AG04450 (cell line): Measurements from ENCODE around the gene SUMO3. TPM values are rescaled to one million over a fixed set of nuclear protein-coding genes. Genes with fewer than 3 reads are reported as not detected.

Source experiments
- CTCF ChIA-PET: fragments of 300-600, 350-600 bp; formaldehyde crosslinking; extraction: SDS; loops from one replicate; lab custom pipeline; 2022; ENCODE audit warnings: antibody characterized with exemption, inconsistent platforms; lab: Charles Lee
- POLR2A ChIA-PET: fragments of 350-600 bp; formaldehyde crosslinking; extraction: SDS; loops from one replicate; lab custom pipeline; 2021; ENCODE audit warnings: antibody characterized with exemption, inconsistent platforms; lab: Yijun Ruan, JAX
- DNase-seq: peaks from one replicate; pipeline ENCODE4 v3.0.0-alpha.2; 2011; ENCODE audit warnings: low read depth, low spot score
- H3K27ac ChIP-seq: one replicate; pipeline ENCODE4 v1.5.1; 2012; ENCODE audit warnings: low read depth, low read length, control low read depth
- H3K27me3 ChIP-seq: one replicate; pipeline ENCODE4 v1.6.0; 2012; ENCODE audit warnings: low read length; ENCODE audit not compliant: control insufficient read depth, insufficient read depth
- H3K4me3 ChIP-seq: 2 replicates; pipeline ENCODE4 v1.5.1; 2011; ENCODE audit warnings: mild to moderate bottlenecking, low read depth, low read length, control low read depth
- H3K9me3 ChIP-seq: 2 replicates; pipeline ENCODE4 v1.5.1; 2012; ENCODE audit warnings: low read length; ENCODE audit not compliant: control insufficient read depth, insufficient read depth
- CTCF ChIP-seq: IDR thresholded peaks from 2 replicates; pipeline ENCODE4 v1.5.1; 2011; ENCODE audit warnings: low read depth, low read length, control low read depth, inconsistent platforms
- polyA plus RNA-seq: library from polyadenylated mRNA; depleted of rRNA; stranded (reverse); fragments of >200 nt; gene quantifications from 2 replicates; pipeline ENCODE4 v1.2.3, GENCODE V29; 2011

Gene SUMO3
- polyA plus RNA-seq, 1 experiment: 134 TPM

- CTCF ChIA-PET: interaction anchor here (3.1 kb wide), 1 partner anchor 13 kb away, joined by 21 read pairs; no protein-coding TSS in a partner anchor
Observed at GRCh38 chr21:44780137-44780502, 37.7 kb downstream of the SUMO3 start.

GRCh38 chr21:44779417-44780136 lies 38.3 kb downstream of the SUMO3 start:
- TF ChIP-seq CTCF: no peak
- Histone ChIP-seq H3K27me3 (no peaks in the 10 kb centered on the region), H3K4me3 (no peak overlapping the region), H3K27ac (no peak overlapping the region), H3K9me3 (no peaks in the 10 kb centered on the region)
- no peak for DNase-seq
- POLR2A ChIA-PET: no interaction called here
- CTCF ChIA-PET: interaction anchor here (1.0 to 1.4 kb wide), 2 partner anchors 14 to 20 kb away, joined by 5 to 6 read pairs; no protein-coding TSS in a partner anchor

More at GRCh38 chr21:44780137-44780502, 37.7 kb downstream of the SUMO3 start:
- Histone ChIP-seq H3K9me3 (no peaks in the 10 kb centered on the region), H3K27ac (no peak overlapping the region), H3K27me3 (no peaks in the 10 kb centered on the region), H3K4me3 (no peak overlapping the region)
- TF ChIP-seq CTCF: no peak
- no peak for DNase-seq
- POLR2A ChIA-PET: no interaction called here

GRCh38 chr21:44778983-44779382 lies 38.9 kb downstream of the SUMO3 start:
- no peaks in the 10 kb centered on the region for H3K9me3 ChIP-seq
- ChIA-PET CTCF (interaction anchor here (1.0 to 1.4 kb wide), 2 partner anchors 14 to 20 kb away, joined by 5 to 6 read pairs; no protein-coding TSS in a partner anchor), POLR2A (no interaction called here)
- no peak for TF ChIP-seq CTCF
- H3K27me3 ChIP-seq: no peaks in the 10 kb centered on the region
- no peak for DNase-seq
- no peak overlapping the region for H3K27ac ChIP-seq
- H3K4me3 ChIP-seq: no peak overlapping the region

DNA sequence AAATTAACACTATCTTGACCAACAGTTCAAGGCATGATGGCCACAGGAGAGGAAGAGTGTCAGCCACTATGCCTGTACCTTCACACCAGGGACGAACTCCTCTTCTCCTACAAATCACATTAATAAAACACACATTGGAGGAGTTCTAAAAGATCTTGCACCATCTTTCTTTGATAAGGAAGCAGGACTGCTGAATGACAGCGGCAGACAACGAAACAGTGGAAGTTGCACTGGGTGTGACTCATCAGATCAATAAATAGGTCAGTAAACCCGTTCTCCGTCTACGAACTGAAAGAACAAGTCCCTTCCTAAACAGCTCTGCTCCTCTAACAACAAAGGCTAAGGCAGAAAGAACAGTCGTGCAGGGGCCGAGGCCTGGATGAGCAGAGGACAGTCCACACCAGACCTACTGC lies 39.4 kb downstream of the SUMO3 start:
- Histone ChIP-seq H3K4me3 (no peak overlapping the region), H3K27me3 (no peaks in the 10 kb centered on the region), H3K27ac (no peak overlapping the region), H3K9me3 (no peaks in the 10 kb centered on the region)
- ChIA-PET POLR2A (no interaction called here), CTCF (interaction anchor here (1.4 kb wide), 1 partner anchor 21 kb away, joined by 6 read pairs; no protein-coding TSS in a partner anchor)
- DNase-seq: no peak
- no peak for TF ChIP-seq CTCF

GRCh38 chr21:44778094-44778493 lies 39.8 kb downstream of the SUMO3 start:
- ChIA-PET CTCF (no interaction called here), POLR2A (no interaction called here)
- H3K27ac ChIP-seq: no peak overlapping the region
- TF ChIP-seq CTCF: no peak
- no peak for DNase-seq
- no peaks in the 10 kb centered on the region for H3K27me3 ChIP-seq
- no peaks in the 10 kb centered on the region for H3K9me3 ChIP-seq
- H3K4me3 ChIP-seq: no peak overlapping the region
